GM21528 (cell line): ENCODE data around the gene TRPM8.
A peak's percentile ranks its signal among the peaks of the same experiment; 100 is the strongest.

Experiments
- ATAC-seq: cut with Tn5 transposase; IDR thresholded peaks from one replicate; pipeline ENCODE4 v1.9.1; 2021; ENCODE audit warnings: mild to moderate bottlenecking, moderate library complexity; ENCODE audit not compliant: unreplicated experiment, low FRiP score

Gene TRPM8

GRCh38 chr2:233972941-233973575 is 55.9 kb downstream of the TRPM8 start:
- no peak for ATAC-seq

- ATAC-seq, result no peak
These were observed 56.6 kb downstream of the TRPM8 start for GRCh38 chr2:233973786-233974185.

- no peak for ATAC-seq
These were observed 57.4 kb downstream of the TRPM8 start for GRCh38 chr2:233974530-233975071.

- no peak for ATAC-seq
These were observed 58.9 kb downstream of the TRPM8 start for GRCh38 chr2:233976087-233976486.

GRCh38 chr2:233976690-233977294 is 59.6 kb downstream of the TRPM8 start:
- ATAC-seq, result no peak

- ATAC-seq, result no peak
These were observed 60.2 kb downstream of the TRPM8 start for GRCh38 chr2:233977296-233977837.

GRCh38 chr2:233979748-233980147 is 62.6 kb downstream of the TRPM8 start:
- no peak for ATAC-seq

GRCh38 chr2:233980955-233981561 is 63.9 kb downstream of the TRPM8 start:
- ATAC-seq, result no peak

- ATAC-seq, result no peak
These were observed 64.6 kb downstream of the TRPM8 start for GRCh38 chr2:233981574-233982420.

- no peak for ATAC-seq
These were observed 65.4 kb downstream of the TRPM8 start for GRCh38 chr2:233982421-233983121.

GRCh38 chr2:233983445-233983844 is 66.3 kb downstream of the TRPM8 start:
- ATAC-seq, result no peak

GRCh38 chr2:233988581-233988980 is 71.4 kb downstream of the TRPM8 start:
- ATAC-seq, result no peak

- ATAC-seq, result no peak
These were observed 72.2 kb downstream of the TRPM8 start for GRCh38 chr2:233989221-233989858.

GRCh38 chr2:233990261-233990798 is 73.2 kb downstream of the TRPM8 start:
- ATAC-seq, result peak; percentile 74

- ATAC-seq, result no peak
These were observed 74.0 kb downstream of the TRPM8 start for GRCh38 chr2:233991196-233991595.

GRCh38 chr2:233992513-233993217 is 75.5 kb downstream of the TRPM8 start:
- ATAC-seq, result no peak

- no peak for ATAC-seq
These were observed 76.3 kb downstream of the TRPM8 start for GRCh38 chr2:233993461-233993860.

GRCh38 chr2:233994151-233994550 is 77.0 kb downstream of the TRPM8 start:
- no peak for ATAC-seq

GRCh38 chr2:233996000-233996399 is 78.8 kb downstream of the TRPM8 start:
- no peak for ATAC-seq
